DMS79 (cell line): ENCODE results near the gene CATSPERB.
"Not testable (repeated sequence)": the region's sequence is repeated elsewhere in the genome, so short reads cannot be mapped to it uniquely, and the experiment has no call there.

Experiments
- DNase-seq: peaks from one replicate; lab custom pipeline; 2025; lab: John Stamatoyannopoulos, UW

Gene CATSPERB, protein sequence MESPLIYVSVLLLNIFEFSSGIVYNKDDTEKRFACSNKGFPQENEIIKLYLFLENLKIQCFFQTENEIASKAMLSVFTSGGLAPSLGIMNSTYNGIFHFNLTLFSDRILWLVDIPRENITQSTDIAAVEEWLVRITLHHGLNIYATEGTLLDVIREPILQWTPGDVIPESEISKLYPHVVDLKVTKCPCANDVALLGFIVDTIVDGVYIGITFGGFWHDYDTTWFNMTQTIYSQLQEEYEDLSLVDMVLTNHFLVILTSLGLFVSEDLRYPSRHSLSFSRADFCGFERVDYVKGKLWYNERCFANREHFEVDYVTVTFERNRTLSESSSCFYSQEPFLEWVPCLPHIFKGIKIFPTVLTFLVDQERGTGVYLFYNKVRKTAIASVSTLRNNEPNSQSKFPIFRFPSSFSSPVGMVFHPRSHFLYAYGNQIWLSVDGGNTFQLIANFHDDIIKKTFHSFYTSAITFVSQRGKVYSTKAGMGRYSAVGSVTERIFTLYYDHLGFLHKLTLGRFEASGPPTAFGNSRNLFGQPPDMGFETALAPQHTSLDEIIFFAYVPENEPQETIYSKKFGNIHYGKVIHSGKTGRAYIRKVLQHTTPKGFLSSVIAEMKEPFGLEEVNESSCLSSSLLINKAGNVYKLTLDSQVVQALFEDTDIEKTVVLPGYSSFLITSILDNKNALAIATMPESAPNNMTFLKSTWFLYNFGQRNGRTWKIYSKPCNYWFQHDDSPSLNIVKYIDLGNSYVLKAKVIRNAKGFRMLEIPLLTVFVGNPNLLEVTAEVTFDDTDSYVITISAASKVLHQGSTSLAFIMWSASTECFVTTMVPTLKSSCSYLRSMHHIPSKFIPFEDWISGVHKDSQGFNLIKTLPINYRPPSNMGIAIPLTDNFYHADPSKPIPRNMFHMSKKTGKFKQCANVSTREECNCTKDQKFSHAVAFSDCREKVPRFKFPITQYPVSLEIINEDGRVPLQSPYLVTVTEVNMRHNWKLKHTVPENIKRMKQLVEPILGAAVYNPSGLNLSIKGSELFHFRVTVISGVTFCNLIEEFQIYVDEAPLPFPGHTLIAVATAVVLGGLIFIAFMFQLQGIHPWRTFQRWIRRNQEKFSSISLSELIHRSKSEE

GRCh38 chr14:91731986-91732385 is at the start of gene CATSPERB:
CATSPERB (minus strand) TSS chr14:91732086; CDS start chr14:91729479, 2,607 bp downstream.
- DNase-seq = no peak

DNA sequence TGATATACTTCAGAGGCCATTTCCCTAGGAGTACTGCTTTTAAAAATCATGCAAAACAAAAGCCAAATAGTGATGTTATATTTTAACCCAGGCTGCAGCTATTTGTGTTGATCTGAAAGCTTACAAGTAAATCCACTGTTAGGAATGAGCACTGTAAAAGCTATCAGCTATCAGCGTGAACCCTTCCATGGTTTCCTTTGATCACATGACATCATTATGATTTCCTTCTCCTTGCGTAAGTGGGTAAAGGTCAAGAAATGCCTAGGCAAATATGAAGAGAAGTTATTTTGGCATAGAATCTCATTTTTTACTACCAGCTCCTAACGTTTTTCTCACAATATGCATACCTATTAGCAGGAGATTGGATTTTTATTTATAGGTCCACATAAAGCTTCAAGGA is 48.6 kb upstream of the CATSPERB start:
- no peak for DNase-seq

DNA sequence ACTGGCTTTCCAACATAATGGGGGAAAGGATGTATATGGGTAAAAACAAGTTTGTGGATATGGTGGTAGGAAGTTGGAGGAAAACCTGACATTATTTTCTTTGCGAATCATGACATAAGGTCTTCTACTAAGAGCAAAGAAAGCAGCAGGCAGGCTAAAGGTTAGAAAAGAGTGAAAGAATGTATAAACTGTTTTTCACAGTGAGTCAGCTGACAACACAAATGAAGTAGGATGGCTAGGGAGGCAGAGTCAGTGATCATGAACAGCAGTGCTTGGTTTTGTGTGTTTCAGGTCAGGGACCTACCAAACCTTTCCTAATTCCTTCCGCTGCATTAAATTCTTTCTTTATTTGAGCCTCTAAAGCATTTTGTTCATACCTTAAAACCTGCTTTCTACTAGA is 46.3 kb upstream of the CATSPERB start:
- no peak for DNase-seq

DNA sequence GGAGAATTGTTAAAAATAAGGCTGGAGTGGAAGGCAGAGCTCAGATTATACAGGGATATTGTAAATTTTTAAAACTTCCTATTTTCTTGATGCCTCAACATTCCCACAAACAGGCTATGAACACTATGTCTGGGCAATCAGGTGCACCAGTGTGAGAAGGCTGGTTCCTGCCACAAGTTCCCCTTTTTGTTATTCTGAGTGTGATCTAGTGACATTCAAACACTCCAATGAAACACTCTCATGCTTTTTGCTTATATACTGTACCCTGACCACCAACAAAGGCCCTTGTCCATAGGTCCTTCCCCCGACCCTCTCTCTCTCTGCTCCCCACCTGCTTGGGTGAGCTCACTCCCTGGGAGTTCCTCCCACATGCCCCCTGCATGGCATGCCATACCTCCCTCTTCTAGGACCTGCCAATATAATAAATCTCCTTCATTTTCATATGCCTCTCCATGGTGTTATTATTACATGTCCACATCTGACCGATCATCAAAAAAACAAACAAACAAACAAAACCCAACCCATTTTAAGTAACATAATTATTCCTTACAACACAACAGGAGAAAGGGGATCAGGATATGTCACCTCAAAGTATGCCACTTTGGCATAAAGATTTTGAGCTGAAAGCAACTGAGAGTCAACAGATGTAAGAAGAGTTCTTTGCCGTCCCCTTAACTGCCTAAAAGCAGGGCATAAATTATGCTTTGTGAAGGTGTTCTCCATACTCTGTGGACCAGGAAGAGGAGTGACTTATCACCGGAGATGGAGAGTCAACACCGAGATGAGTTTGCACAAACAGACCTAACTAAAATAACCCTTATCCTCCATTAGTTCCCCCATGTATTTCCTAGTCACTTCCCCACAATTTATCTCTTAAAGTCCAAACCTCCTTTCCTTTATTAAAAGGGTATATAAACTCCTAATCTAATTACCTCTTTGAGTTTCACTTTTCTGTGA is 42.5 kb upstream of the CATSPERB start:
- no peak for DNase-seq

DNA sequence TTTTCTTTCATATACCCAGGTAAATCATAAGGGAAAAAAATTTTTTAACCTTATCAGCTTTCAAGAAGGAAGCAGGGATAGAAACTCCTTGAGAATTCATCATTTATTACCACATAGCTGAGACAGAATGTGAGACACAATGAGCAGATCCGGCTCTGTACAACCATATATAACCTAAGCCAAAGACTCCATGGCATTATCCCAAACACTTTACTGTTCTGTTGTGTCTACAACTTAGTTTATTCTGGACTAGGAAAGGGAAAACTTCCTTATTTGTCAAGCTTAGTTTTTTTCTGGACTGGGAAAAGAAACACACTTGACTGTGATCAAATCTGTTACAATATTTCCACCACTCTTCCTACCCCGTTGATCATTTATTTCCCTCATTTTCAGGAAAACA is 38.3 kb upstream of the CATSPERB start:
- DNase-seq = no peak

GRCh38 chr14:91755570-91756295 is 23.8 kb upstream of the CATSPERB start:
- no peak for DNase-seq

GRCh38 chr14:91754819-91755218 is 22.9 kb upstream of the CATSPERB start:
- DNase-seq = no peak

DNA sequence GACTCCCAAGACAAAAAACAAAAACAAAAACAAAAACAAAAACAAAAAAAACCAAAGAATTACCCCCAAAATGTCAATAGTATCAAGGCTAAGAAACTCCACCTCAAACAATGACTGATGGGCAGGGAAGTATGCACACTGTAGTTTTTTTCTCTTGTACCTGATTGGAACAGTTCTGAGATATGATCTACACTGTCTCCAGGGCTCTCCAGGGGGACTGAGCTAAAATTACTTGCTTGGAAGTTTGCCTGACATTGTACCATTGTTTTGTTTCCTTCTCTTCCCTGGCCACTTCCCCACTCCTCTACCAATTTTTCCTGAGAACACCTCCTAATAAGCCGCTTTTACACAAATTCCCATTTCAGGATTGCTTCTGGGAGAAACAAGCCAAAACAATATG is 22.3 kb upstream of the CATSPERB start:
- no peak for DNase-seq

- DNase-seq = peak; percentile 18
These were observed 21.7 kb upstream of the CATSPERB start for GRCh38 chr14:91753501-91754128.

GRCh38 chr14:91752961-91753360 is 21.1 kb upstream of the CATSPERB start:
- no peak for DNase-seq

DNA sequence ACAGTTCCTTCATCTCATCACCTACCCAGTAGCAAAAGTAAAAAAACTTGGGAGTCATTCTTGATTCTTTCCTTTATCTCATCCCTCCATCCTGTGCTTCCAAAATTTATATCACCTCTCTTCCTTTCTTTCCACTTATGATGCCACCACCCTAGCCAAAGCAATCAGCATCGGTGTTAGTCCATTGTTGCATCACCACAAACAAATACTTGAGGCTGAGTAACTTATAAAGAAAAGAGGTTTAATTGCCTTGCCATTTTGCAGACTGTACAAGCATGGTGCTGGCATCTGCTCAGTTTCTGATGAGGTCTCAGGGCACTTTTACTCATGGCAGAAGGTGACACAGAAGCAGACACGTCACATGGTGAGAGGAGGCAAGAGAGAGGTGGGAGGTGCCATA is 19.8 kb upstream of the CATSPERB start:
- DNase-seq = no peak

DNA sequence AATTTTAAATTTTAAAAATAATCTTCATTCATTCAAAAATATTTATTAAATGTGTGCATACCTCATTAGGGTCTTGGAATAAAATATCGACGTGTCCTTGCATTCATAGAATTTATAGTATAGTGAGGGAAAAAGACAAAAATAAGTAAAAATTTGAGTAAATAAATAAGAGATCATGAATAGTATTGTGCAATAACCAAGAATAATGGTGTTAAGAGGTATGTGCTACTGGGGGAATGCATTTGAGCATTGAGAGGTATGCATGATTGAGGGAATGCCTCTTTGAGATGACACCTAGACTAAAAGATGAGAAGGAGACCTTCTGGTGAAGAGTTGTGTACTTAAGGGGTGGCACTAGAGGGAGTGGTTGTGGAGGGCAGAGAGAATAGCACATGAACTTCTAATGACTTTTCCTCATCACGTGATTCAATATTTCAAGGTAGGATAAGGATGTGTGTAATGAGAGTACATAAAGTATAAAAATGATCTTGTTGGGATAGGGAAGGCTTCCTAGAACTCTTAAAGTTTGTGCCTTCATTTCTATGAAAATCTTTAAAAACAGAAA is 18.8 kb upstream of the CATSPERB start:
- DNase-seq = no peak

DNA sequence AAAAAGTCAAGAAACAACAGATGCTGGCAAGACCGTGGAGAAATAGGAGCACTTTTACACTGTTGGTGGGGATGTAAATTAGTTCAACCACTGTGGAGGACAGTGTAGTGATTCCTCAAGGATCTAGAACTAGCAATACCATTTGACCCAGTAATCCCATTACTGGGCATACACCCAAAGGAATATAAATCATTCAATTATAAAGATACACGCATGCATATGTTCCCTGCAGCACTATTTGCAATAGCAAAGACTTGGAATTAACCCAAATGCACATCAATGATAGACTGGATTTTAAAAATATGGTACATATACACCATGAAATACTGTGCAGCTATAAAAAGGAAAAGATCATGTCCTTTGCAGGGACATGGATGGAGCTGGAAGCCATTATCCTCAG is 18.0 kb upstream of the CATSPERB start:
- DNase-seq = no peak

DNA sequence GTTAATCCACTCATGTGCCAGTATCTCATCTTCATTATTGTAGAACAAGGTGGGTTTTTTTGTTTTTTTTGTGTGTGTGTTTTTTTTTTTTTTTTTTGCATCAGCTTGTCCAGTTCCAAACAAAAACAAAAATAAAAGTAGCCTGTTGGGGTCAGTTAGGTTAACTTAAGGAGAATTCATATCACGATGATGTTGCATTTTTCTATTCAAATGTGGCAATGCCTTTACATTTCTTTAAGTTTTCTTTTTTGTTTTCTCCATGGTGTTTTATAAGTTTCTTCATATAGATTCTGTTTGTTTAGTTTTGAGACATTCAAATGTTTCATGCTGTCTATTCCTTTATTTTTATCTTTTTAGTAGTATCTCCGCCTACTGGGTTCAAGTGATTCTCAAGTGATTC is 16.2 kb upstream of the CATSPERB start:
- DNase-seq = no peak

DNA sequence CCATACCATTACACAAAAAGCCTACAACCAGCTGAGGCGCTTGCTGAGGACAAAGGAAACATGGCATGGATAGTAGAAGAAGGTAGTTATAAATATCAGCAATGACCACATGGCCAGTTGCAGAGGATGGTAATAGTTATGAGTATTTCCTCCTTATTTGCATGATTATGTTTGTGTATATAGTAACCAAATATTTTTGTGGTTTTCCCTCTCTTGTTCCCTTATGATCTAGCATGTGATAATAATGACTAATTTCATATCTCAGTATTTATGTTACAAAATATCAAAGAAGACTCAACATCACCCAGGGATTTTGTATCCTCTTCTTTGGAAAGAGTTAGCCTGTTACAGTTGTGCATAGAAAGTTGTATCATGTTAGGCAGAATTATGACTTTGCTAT is 13.5 kb upstream of the CATSPERB start:
- no peak for DNase-seq

GRCh38 chr14:91744068-91744480 is 12.2 kb upstream of the CATSPERB start:
- no peak for DNase-seq

DNA sequence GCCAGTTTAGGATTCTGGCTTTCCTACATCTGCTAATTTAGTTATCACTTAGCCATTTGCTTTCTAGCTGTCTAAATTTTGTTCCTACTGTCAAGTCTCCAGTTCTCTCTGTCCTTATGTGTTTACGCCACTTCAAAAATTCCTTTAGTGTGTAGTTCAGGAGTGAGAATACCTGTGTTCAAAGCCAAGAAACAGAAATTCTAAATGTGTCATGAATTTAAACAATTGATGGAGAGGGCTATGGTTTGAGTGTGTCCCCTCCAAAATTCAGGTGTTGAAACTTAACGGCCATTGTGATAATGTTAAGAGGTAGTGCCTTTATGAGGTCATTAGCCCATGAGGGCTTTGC is 11.4 kb upstream of the CATSPERB start:
- DNase-seq = no peak

DNA sequence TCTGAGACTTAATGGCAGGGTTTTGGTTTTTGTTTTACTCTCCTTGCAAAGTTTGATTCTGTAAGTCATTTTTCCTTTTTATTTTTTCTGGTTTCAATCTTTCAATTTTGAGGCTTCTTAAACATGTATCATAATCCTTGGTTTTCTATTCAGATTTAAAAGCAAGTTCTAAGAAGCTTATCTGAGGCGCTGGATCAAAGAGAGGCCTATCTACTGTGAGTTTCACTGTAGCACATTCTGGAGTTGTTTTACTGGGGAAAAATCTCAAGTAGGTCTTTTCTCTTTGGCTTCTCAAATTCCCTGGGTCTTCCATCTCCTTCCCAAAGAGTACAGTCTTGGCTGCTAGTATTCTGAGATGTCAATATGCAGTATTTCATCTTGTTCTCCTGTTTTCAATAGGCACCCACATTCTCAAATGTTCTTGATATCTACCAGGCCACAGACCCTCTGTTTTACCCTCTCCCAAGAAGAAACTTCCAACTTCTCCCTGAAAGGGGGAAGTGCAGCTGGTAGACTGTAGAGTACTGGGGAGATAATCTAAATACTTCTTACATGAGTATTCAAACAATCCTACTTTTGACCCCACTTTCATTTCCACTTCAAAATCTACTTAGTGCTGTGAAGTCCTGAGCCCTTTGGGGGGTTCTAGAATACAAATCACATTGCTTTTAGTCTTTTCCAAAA is 10.9 kb upstream of the CATSPERB start:
- DNase-seq = no peak

GRCh38 chr14:91739867-91740266 is 8.0 kb upstream of the CATSPERB start:
- DNase-seq = not testable (repeated sequence)
